GM12873 (cell line): Measurements from ENCODE around the gene NFASC.

Experiments
- CTCF ChIP-seq: IDR thresholded peaks from 2 replicates; pipeline ENCODE4 v1.5.1; 2012; ENCODE audit warnings: low read depth, mild to moderate bottlenecking, moderate library complexity, low read length, control low read depth; ENCODE audit not compliant: insufficient read depth; ENCODE audit errors: missing control alignments

NFASC gene

GRCh38 chr1:204870160-204870912 is at the start of gene NFASC:
Gene NFASC (plus strand): TSS chr1:204870862. CDS start chr1:204944316, 73,454 bp downstream.
- TF ChIP-seq CTCF: no peak

GRCh38 chr1:204821476-204821875 is 49.2 kb upstream of the NFASC start:
- TF ChIP-seq CTCF: no peak

GRCh38 chr1:204821924-204822323 is 48.7 kb upstream of the NFASC start:
- TF ChIP-seq CTCF: no peak

- peak; percentile 66 for TF ChIP-seq CTCF
Observed at GRCh38 chr1:204826970-204827369, 43.7 kb upstream of the NFASC start.

GRCh38 chr1:204828352-204828850 is 42.3 kb upstream of the NFASC start:
- no peak for TF ChIP-seq CTCF

GRCh38 chr1:204829133-204829825 is 41.4 kb upstream of the NFASC start:
- TF ChIP-seq CTCF: no peak

GRCh38 chr1:204830747-204831146 is 39.9 kb upstream of the NFASC start:
- no peak for TF ChIP-seq CTCF
